Measurements from ENCODE around the gene KCNS1.

KCNS1 gene

DNA sequence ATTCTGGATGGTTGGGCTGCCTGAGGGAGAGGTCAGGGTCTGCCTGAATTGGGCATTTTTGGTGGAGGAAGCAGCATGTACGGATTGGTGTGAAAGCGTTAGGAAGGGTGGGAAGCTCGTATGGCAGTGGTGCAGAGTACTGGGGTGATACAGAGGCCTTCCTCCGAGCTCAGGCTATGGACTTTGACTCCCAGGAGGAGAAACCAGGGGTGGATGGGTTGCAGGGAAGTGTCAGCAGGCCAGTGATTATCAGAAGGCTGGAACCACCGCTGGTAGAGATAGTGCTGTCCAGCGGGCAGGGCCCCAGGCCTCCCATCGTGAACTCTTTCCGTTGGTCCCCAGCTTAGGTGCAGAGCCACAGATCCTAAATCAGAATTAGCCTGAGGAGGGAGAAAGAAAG, 8.7 kb upstream of the KCNS1 start:
- DNase-seq (ENCODE audit: low read depth, low spot score), result no peak

GRCh38 chr20:45105317-45105716, 4.4 kb upstream of the KCNS1 start:
- no peak for DNase-seq (ENCODE audit: low read depth, low spot score)

DNA sequence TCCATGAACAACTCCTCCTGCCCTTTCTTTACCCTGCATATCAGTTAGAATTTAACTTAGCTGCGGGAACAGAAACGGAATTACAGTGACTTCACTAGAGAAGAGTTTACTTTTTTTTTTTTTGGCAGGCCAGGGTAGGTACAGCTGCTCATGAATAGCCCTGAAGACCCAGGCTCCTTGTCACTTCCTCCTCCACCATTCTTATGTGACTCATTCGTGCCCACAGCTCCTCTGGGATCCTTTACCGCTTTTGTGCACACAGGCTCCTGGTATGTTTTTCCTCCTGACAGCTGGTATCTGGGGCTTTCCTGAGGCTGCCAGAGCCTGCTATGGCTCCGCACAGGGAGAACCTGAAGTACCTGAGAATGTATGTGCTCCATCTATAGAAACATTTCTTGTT, 3.9 kb upstream of the KCNS1 start:
- DNase-seq (ENCODE audit: low read depth, low spot score), result no peak

GRCh38 chr20:45103072-45103471, 2.1 kb upstream of the KCNS1 start:
- no peak for DNase-seq (ENCODE audit: low read depth, low spot score)

- no peak for DNase-seq (ENCODE audit: low read depth, low spot score)
Measured at GRCh38 chr20:45101333-45101850, 465 bp upstream of the KCNS1 start.

DNA sequence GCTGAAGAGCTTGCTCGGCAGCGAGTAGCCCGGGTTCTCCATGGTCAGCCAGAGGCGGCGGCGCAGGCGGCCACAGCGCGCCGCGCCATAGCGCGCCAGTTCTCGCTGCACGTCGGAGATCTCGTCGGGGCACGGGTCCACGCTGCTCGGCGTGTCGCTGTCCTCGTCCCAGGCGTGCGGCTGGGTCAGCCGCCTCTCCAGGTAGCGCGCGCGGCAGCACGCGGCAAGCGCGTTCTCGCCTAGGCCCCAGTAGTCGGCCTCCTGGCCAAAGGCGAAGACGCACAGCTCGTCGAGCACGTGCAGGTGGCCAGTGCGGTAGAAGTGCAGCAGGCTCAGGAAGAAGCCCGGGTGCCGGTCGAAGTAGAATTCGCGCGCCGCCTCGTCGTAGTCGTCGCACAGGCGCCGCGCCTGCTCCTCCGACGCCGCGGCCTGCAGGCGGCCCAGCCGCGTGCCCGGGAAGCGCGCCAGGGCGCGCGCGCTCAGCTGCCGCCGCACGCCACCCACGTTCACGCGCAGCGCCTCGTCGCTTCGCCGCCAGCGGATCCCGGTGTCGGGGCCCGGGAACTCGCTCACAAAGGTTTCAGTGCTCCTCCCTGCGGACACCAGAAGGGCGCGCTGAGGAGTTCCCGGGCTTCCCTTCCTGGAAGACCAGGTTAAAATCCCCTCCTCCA, 2.7 kb downstream of the KCNS1 start:
- DNase-seq (ENCODE audit: low read depth, low spot score), result no peak

- DNase-seq (ENCODE audit: low read depth, low spot score), result no peak
Measured at GRCh38 chr20:45097485-45098102, 3.3 kb downstream of the KCNS1 start.

- DNase-seq (ENCODE audit: low read depth, low spot score), result no peak
Measured at GRCh38 chr20:45096781-45097180, 4.1 kb downstream of the KCNS1 start.

DNA sequence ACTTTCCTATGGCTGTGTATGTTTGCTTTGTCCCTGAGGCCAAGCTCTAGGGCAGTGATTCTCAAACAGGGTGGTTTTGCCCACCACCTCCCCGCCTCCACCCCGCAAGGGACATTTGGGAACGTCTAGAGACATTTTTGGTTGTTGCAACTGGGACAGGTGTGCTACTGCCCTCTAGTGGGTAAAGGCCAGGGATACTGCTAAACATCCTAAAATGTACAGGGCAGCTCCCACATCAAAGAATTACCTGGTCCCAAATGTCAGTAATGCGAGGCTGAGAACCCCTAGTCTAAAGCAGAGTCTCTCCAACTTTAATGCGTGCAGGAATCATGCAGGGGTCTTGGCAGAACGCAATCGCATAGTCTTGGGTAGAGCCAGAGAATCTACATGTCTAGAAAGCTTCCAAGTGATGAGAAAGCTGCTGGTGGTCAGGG, 5.1 kb downstream of the KCNS1 start:
- no peak for DNase-seq (ENCODE audit: low read depth, low spot score)

DNA sequence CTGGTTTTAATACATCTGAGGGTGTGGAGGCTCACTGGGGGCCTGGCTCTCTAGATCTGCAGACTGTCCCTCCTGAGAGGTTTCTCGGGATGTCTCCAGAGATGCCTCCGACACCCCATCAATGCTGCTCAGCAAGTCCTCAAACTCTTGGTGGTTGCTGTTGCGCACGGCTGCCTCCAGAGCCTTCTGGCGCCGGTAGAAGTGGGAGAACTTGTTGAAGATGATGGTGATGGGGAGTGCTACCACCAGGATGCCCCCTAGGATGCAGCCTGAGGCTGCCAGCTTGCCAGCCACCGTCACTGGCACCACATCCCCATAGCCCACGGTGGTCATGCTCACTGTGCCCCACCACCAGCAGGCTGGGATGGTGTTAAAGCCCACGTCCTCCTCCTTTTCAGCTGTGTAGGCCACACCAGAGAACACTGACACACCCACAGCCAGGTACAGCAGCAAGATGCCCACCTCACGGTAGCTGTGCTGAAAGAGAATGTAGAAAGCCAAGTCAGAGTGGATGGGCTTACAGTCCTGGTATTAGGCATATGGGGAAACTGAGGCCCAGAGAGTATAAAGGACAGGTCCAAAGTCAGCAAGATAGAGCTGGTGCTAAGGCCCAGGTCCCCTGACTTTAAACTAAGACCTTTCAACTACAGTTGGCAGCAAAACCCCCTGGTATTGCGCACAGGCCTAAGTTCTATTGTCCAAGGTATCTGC, 5.9 kb downstream of the KCNS1 start:
- no peak for DNase-seq (ENCODE audit: low read depth, low spot score)

- no peak for DNase-seq (ENCODE audit: low read depth, low spot score)
Measured at GRCh38 chr20:45094201-45094600, 6.7 kb downstream of the KCNS1 start.

GRCh38 chr20:45092898-45093297, 8.0 kb downstream of the KCNS1 start:
- DNase-seq (ENCODE audit: low read depth, low spot score), result no peak

DNA sequence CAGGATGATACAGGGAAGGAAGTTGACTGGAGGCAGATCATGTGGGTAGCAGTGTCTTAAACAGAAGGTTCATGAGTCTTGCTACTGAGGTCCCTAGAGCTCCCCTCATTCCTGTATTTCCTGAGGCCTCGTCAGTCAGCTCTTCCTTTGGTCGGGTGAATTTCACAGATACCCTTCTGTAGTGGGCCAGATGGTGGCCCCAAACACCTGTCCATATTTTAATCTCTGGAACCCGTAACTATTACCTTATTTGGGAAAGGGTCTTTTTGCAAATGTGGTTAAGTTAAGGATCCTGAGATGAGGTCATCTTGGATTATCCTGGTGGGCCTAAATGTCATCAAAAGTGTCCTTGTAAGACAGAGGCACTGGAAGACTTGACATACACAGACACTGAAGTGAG, 9.6 kb downstream of the KCNS1 start:
- DNase-seq (ENCODE audit: low read depth, low spot score), result no peak

- no peak for DNase-seq (ENCODE audit: low read depth, low spot score)
Measured at GRCh38 chr20:45090481-45090880, 10.4 kb downstream of the KCNS1 start.

GRCh38 chr20:45088247-45088646, 12.7 kb downstream of the KCNS1 start:
- DNase-seq (ENCODE audit: low read depth, low spot score), result no peak

DNA sequence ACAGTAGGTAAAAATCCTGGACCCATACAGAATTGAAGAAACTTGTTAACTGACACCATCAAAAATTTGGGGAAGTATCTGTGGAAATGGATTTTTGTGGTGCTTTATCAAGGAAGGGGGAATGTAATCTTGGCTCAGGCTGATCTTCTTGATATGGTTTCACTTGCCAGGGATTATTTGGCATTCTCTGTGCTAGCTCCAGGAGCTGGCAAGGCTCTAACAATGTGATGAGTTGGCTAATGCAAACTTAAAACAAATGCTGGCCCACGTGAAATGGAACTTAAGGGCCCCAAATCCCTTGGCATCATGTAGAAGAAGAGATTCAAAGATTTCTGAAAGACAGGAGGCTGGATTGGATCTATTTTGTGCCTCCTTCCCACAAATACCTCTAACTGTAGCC, 13.1 kb downstream of the KCNS1 start:
- DNase-seq (ENCODE audit: low read depth, low spot score), result no peak

DNA sequence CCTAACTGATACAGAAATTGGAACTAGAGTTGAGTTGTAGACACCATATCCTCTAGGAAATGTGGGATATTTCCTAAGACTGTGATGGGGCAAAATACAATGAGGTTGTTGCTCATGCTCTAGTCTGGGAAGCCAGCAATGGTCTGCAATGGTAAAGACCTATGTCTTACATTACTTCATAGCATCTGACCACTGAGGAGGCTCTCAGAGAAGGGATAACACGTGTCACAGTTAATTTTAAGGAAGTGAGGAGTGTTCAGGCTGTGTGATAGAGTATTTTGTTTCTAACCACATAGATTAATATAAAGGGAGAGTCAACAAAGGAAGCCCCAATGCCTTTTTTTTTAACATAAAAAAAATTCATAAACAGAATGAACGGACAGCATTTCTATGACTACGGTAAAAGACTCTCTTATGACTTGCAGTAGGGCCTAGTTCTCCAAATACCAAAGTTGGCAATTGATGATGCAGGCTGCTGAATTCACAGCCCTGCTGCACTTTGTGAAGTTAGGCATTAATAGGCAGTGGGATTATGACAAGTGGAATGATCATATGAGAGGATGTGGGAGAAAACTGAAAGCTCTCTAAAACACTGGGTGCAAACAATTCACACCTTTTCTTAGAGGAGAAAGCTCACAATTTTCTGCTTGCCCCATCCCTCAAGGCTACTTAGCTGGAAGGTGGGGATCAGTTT, 13.7 kb downstream of the KCNS1 start:
- DNase-seq (ENCODE audit: low read depth, low spot score), result no peak

- no peak for DNase-seq (ENCODE audit: low read depth, low spot score)
Measured at GRCh38 chr20:45085867-45086266, 15.1 kb downstream of the KCNS1 start.

DNA sequence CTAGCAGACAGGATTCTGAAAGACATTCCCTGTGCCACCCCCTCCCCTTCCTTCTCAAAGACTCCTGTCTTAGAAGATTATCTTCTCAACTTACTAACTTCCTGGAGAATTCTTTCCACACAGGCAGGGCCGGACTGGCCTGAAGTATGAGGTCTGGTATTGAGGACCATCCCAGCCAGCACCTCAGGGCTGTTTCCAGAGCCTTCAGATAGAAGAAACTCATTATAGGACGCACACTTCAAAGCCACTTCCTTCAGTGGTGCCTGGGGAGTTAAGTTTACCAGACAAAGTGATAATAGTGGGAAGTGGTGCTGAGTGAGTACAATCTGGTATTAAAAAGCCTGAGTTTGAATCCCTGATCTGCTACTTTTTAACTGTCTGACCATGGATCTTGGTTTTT, 15.6 kb downstream of the KCNS1 start:
- DNase-seq (ENCODE audit: low read depth, low spot score), result no peak

DNA sequence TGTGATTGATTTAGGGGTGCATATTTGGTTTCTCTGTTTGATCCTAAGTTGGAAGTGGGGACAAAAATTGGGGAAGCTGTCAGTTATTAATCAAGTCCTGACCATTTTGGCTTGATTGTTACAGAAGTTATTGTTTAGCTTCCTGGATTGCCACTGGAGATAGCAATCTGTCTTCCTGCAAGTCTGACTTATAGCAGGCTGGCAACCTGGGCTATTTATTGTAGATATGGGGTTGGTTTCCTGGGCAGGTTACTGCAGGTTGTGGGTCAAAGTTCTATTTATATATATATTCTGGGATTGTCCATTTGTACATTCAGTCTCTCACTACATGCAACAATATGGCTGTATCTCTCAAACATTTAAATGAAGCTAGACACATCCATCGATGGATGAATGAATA, 17.8 kb downstream of the KCNS1 start:
- no peak for DNase-seq (ENCODE audit: low read depth, low spot score)

DNA sequence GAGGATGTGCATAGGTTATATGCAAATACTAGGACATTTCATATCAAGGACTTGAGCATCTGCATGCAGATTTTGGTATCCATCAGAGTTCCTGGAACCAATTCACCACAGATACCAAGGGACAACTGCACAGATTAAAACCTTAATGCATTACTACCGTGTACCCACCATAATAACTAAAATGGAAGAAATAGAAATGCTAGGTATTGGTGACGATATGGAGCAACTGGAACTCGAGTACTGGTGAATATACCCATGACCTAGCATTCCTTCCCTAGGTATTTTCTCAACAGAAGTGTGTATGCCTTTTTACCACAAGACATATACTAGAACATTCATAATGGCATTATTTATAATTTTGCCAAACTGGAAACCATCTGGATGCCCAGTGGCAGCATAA, 18.5 kb downstream of the KCNS1 start:
- DNase-seq (ENCODE audit: low read depth, low spot score), result no peak

Data from iPS DF 19.7 (cell line).